DOHH2 (cell line): ENCODE results near the gene PYGB.

ENCODE experiments used
- H3F3A ChIP-seq: fragments of 200-600 bp; sonication (generic), shearing (Covaris generic); 2 replicates; pipeline ENCODE4 v1.6.0; 2016; ENCODE audit warnings: antibody characterized with exemption, mild to moderate bottlenecking; ENCODE audit not compliant: control insufficient read depth, insufficient read depth
- H3K27ac ChIP-seq: fragments of 200-600 bp; sonication (generic); 2 replicates; pipeline ENCODE4 v1.5.1; 2014; ENCODE audit warnings: low read depth, mild to moderate bottlenecking, low read length, moderate library complexity
- H3K27me3 ChIP-seq: fragments of 200-600 bp; sonication (generic); 2 replicates; pipeline ENCODE4 v1.6.1; 2014; ENCODE audit warnings: mild to moderate bottlenecking, low read length, mixed read lengths; ENCODE audit not compliant: control insufficient read depth
- H3K36me3 ChIP-seq: fragments of 200-600 bp; sonication (generic); 2 replicates; pipeline ENCODE4 v1.6.1; 2014; ENCODE audit warnings: mild to moderate bottlenecking, low read length, moderate library complexity, mixed read lengths; ENCODE audit not compliant: control insufficient read depth
- H3K4me1 ChIP-seq: fragments of 200-600 bp; sonication (generic); 2 replicates; pipeline ENCODE4 v1.6.1; 2014; ENCODE audit warnings: mild to moderate bottlenecking, low read length, mixed read lengths; ENCODE audit not compliant: control insufficient read depth
- H3K4me2 ChIP-seq: fragments of 200-600 bp; sonication (generic); 2 replicates; pipeline ENCODE4 v1.6.0; 2014; ENCODE audit warnings: mild to moderate bottlenecking, low read length, moderate library complexity
- H3K4me3 ChIP-seq: fragments of 200-600 bp; sonication (generic); 2 replicates; pipeline ENCODE4 v1.5.1; 2014; ENCODE audit warnings: mild to moderate bottlenecking, low read length, mixed read lengths
- H3K79me2 ChIP-seq: fragments of 200-600 bp; sonication (generic); 2 replicates; pipeline ENCODE4 v1.6.1; 2014; ENCODE audit warnings: mild to moderate bottlenecking, low read length, mixed read lengths; ENCODE audit not compliant: control insufficient read depth
- H3K9me2 ChIP-seq: fragments of 200-600 bp; sonication (generic); replicated peaks from 2 replicates; pipeline ENCODE4 v1.6.1; 2014; ENCODE audit warnings: mild to moderate bottlenecking, low read length, mixed read lengths; ENCODE audit not compliant: control insufficient read depth
- H3K9me3 ChIP-seq: fragments of 200-600 bp; sonication (generic); 2 replicates; pipeline ENCODE4 v1.6.1; 2014; ENCODE audit warnings: antibody characterized with exemption, low read length, mixed read lengths; ENCODE audit not compliant: control insufficient read depth, insufficient read depth
- H4K20me1 ChIP-seq: fragments of 200-600 bp; sonication (generic); 2 replicates; pipeline ENCODE4 v1.6.0; 2014; ENCODE audit warnings: low read depth, mild to moderate bottlenecking, antibody characterized with exemption, low read length, moderate library complexity; ENCODE audit not compliant: control insufficient read depth, insufficient read depth
- EZH2phosphoT487 ChIP-seq: fragments of 200-600 bp; sonication (generic); IDR thresholded peaks from 2 replicates; pipeline ENCODE4 v1.6.1; 2017; ENCODE audit warnings: borderline replicate concordance, mild to moderate bottlenecking, antibody characterized with exemption, low read length, moderate library complexity, mixed read lengths
- TF ChIP-seq, protein P1 (sequence below): fragments of 200-600 bp; sonication (generic); IDR thresholded peaks from one replicate; pipeline ENCODE4 v1.5.1; 2014; ENCODE audit warnings: antibody characterized with exemption, mild to moderate bottlenecking, low read depth, low read length; ENCODE audit not compliant: poor library complexity, severe bottlenecking

PYGB gene

DNA sequence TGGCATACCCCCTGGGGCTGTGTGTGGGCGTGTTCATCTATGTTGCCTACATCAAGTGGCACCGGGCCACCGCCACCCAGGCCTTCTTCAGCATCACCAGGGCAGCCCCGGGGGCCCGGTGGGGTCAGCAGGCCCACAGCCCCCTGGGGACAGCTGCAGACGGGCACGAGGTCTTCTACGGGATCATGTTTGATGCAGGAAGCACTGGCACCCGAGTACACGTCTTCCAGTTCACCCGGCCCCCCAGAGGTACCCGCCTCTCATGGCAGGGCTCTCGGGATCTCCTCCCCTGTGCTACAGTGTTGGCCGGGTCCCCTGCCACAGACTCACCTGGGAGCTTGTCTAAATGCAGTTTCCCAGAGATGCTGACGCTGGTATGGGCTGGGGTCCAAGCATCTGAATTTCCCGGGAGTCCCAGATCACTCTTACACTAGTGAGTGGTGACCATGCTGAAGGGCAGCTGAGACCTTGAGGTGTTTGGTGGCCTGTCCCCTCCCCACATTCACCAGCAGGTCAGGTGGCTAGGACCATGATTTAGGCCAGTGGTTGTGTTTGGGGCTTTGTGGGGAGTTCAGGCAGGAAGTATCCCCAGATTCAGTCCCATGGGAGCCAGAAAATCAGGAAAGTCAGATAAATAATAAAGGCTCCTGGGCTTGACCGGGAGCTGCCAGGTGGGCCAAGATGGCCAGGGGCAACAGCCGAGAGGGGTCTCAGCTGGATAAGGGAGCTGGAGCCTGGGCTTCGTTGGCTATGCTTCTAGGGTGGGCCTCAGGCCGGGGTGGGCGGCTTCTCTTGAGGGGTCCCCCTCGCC, 40.5 kb upstream of the PYGB start:
- no peak overlapping the region for H3K4me2 ChIP-seq
- no peak overlapping the region for H3K27ac ChIP-seq
- no peaks in the 10 kb centered on the region for H3K27me3 ChIP-seq
- no peak overlapping the region for H3K4me3 ChIP-seq
- TF ChIP-seq, protein P1, sequence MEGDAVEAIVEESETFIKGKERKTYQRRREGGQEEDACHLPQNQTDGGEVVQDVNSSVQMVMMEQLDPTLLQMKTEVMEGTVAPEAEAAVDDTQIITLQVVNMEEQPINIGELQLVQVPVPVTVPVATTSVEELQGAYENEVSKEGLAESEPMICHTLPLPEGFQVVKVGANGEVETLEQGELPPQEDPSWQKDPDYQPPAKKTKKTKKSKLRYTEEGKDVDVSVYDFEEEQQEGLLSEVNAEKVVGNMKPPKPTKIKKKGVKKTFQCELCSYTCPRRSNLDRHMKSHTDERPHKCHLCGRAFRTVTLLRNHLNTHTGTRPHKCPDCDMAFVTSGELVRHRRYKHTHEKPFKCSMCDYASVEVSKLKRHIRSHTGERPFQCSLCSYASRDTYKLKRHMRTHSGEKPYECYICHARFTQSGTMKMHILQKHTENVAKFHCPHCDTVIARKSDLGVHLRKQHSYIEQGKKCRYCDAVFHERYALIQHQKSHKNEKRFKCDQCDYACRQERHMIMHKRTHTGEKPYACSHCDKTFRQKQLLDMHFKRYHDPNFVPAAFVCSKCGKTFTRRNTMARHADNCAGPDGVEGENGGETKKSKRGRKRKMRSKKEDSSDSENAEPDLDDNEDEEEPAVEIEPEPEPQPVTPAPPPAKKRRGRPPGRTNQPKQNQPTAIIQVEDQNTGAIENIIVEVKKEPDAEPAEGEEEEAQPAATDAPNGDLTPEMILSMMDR = no peak
- TF ChIP-seq EZH2phosphoT487 = no peak
- H3K79me2 ChIP-seq = peaks cover 27% of the 10 kb centered on the region
- H4K20me1 ChIP-seq = no peaks in the 10 kb centered on the region
- no peaks in the 10 kb centered on the region for H3F3A ChIP-seq
- no peaks in the 10 kb centered on the region for H3K9me2 ChIP-seq
- no peaks in the 10 kb centered on the region; the same call in 1 of the 2 replicates for H3K36me3 ChIP-seq
- peaks cover 7% of the 10 kb centered on the region for H3K4me1 ChIP-seq
- no peaks in the 10 kb centered on the region for H3K9me3 ChIP-seq

DNA sequence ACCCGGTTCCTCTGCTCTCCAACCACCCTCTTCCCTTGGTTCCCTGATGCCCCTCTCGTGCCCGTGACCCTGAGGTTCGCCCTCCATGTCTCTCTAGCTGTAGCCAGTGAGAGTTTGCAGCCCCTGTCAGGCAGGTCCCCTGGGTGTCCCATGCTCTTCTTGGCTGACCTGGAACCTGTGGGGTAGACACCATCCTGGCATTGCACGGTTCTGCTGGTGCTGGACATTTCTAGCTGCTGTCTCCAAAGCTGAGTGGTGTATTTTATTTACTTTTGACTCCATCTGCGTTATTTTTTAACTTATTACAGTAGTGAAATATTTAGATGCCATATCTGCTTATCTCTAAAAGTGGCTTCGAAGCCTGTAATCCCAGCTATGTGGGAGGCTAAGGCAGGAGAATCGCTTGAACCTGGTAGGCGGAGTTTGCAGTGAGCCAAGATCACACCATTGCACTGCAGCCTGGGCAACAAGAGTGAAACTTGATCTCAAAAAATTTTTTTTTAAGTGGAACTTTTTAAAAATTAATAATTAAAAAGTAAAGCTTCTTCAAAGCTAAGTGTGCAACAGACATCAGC, 39.8 kb upstream of the PYGB start:
- Histone ChIP-seq H3K27ac (no peak overlapping the region), H3K36me3 (no peaks in the 10 kb centered on the region; the same call in 1 of the 2 replicates), H3K4me3 (no peak overlapping the region), H3K4me2 (no peak overlapping the region), H3F3A (no peaks in the 10 kb centered on the region), H4K20me1 (no peaks in the 10 kb centered on the region), H3K27me3 (no peaks in the 10 kb centered on the region), H3K9me2 (no peaks in the 10 kb centered on the region), H3K79me2 (peaks cover 20% of the 10 kb centered on the region), H3K9me3 (no peaks in the 10 kb centered on the region), H3K4me1 (peaks cover 7% of the 10 kb centered on the region)
- no peak for TF ChIP-seq EZH2phosphoT487
- TF ChIP-seq, protein P1 = no peak

DNA sequence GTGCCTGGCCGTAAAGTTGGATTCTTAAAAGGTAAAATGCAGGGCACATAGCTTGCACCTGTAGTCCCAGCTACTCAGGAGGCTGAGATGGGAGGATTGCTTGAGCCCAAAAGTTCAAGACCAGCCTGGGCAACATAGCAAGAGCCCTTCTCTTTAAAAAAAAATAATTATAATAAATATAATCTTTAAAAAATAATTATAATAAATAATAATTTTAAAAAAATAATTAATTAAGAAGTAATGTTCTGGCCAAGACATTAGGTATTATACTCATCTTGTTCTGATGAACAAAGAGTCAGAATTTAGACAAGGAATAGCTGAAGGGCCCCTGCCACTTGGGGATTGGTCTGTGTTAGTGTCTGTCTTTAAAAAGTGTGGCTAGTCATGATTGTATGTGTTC, 38.5 kb upstream of the PYGB start:
- Histone ChIP-seq H3K9me2 (no peaks in the 10 kb centered on the region), H3K4me2 (no peak overlapping the region), H3K4me3 (no peak overlapping the region), H3K79me2 (peaks cover 8% of the 10 kb centered on the region), H3K27ac (no peak overlapping the region), H3K4me1 (no peaks in the 10 kb centered on the region), H3K36me3 (no peaks in the 10 kb centered on the region; the same call in 1 of the 2 replicates), H4K20me1 (no peaks in the 10 kb centered on the region), H3K27me3 (no peaks in the 10 kb centered on the region), H3K9me3 (no peaks in the 10 kb centered on the region), H3F3A (no peaks in the 10 kb centered on the region)
- TF ChIP-seq, protein P1 = no peak
